Upper lobe of left lung (tissue), 4 donors: ENCODE results near the gene FUT6.

Experiments used
- EP300 ChIP-seq, 4 donors: sonication (generic); formaldehyde crosslinking; IDR thresholded peaks; one replicate each; pipeline ENCODE4 v1.5.1; 2017; ENCODE audit warnings: antibody characterized with exemption in 4 of 4, control low read depth in 2 of 4
- POLR2AphosphoS5 ChIP-seq, 2 donors: sonication (generic); formaldehyde crosslinking; IDR thresholded peaks; one replicate each; pipeline ENCODE4 v1.5.1; 2017; ENCODE audit warnings: antibody characterized with exemption in 2 of 2
- TF ChIP-seq, protein P1 (sequence below), 6 experiments: fragments of 450-650 bp in 4 of 6; fragments of 200-600 bp in 2 of 6; sonication (generic) in 2 of 6; IDR thresholded peaks; one replicate each; pipeline ENCODE4 v1.5.1; 2016 to 2019; ENCODE audit warnings: antibody characterized with exemption in 6 of 6

- TF ChIP-seq, protein P1, sequence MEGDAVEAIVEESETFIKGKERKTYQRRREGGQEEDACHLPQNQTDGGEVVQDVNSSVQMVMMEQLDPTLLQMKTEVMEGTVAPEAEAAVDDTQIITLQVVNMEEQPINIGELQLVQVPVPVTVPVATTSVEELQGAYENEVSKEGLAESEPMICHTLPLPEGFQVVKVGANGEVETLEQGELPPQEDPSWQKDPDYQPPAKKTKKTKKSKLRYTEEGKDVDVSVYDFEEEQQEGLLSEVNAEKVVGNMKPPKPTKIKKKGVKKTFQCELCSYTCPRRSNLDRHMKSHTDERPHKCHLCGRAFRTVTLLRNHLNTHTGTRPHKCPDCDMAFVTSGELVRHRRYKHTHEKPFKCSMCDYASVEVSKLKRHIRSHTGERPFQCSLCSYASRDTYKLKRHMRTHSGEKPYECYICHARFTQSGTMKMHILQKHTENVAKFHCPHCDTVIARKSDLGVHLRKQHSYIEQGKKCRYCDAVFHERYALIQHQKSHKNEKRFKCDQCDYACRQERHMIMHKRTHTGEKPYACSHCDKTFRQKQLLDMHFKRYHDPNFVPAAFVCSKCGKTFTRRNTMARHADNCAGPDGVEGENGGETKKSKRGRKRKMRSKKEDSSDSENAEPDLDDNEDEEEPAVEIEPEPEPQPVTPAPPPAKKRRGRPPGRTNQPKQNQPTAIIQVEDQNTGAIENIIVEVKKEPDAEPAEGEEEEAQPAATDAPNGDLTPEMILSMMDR (IDR thresholded peaks at IDR 0.05) = no peak
- TF ChIP-seq EP300 (IDR thresholded peaks at IDR 0.05) (no peak), POLR2AphosphoS5 (IDR thresholded peaks at IDR 0.05) (no peak)
Measured at GRCh38 chr19:5814123-5814851, 25.2 kb downstream of the FUT6 start.
